ENCODE data around the gene ANKRD53. TPM values are rescaled to one million over a fixed set of nuclear protein-coding genes. Genes with fewer than 3 reads are reported as not detected.

The ANKRD53 gene
- polyA plus RNA-seq, 1 donor from 2014 or later, result not detected

Small RNA genes lying within 50 kb of the gene (small RNA-seq; reads per million reads assigned to genes)
- gene RN7SL160P, result 0 reads per million in 3 experiments

Other genes with a start within 250 kb of the ANKRD53 start
- 52.5 and 73.6 TPM in 2 replicates for gene ADD2, start 210.4 kb upstream of the ANKRD53 start, polyA plus RNA-seq
- not detected in 2 replicates for gene FIGLA, start 188.0 kb upstream of the ANKRD53 start, polyA plus RNA-seq
- not detected in 2 replicates for gene CLEC4F, start 158.0 kb upstream of the ANKRD53 start, polyA plus RNA-seq
- gene CD207, start 142.8 kb upstream of the ANKRD53 start, polyA plus RNA-seq, result not detected in 2 replicates
- 0.66 and 0.74 TPM in 2 replicates for gene VAX2, start 78.1 kb upstream of the ANKRD53 start, polyA plus RNA-seq
- gene ATP6V1B1, start 42.7 kb upstream of the ANKRD53 start, polyA plus RNA-seq, result 0.12 and 0.42 TPM in 2 replicates
- gene TEX261, start 16.2 kb downstream of the ANKRD53 start, polyA plus RNA-seq, result 30.3 and 48.2 TPM in 2 replicates
- 123 and 180 TPM in 2 replicates for gene NAGK, start 90.0 kb downstream of the ANKRD53 start, polyA plus RNA-seq
- gene MCEE, start 151.6 kb downstream of the ANKRD53 start, polyA plus RNA-seq, result 25.9 and 28.3 TPM in 2 replicates
- 38.8 and 39.0 TPM in 2 replicates for gene MPHOSPH10, start 152.0 kb downstream of the ANKRD53 start, polyA plus RNA-seq
- 13.3 and 14.4 TPM in 2 replicates for gene PAIP2B, start 248.5 kb downstream of the ANKRD53 start, polyA plus RNA-seq

Data from neural cell (in vitro differentiated cells).